CD14-positive monocyte (primary cell): ENCODE measurements around the gene LILRB3. TPM values are rescaled to one million over a fixed set of nuclear protein-coding genes. Genes with fewer than 3 reads are reported as not detected.
A peak's percentile ranks its signal among the peaks of the same experiment; 100 is the strongest.

Experiments
- DNase-seq, 3 donors: peaks; one replicate each; pipeline ENCODE4 v3.0.0-alpha.2; 2011 to 2022
- H2AFZ ChIP-seq: 2 replicates; pipeline ENCODE4 v1.6.0; 2012; ENCODE audit warnings: mild to moderate bottlenecking, low read depth, low read length, inconsistent platforms; ENCODE audit not compliant: insufficient read depth, poor library complexity, severe bottlenecking
- H3K27ac ChIP-seq, 2 donors: 1 replicate in 1 of 2; 2 replicates in 1 of 2; pipeline ENCODE4 v1.5.1; 2012 to 2013; ENCODE audit warnings: low read length in 2 of 2, control low read depth in 1 of 2, inconsistent platforms in 1 of 2, low read depth in 1 of 2, mild to moderate bottlenecking in 1 of 2
- H3K27me3 ChIP-seq, 2 donors: one replicate each; pipeline versions ENCODE4 v1.6.0 to v1.6.1; 2011 to 2013; ENCODE audit warnings: low read length in 2 of 2; ENCODE audit not compliant: control insufficient read depth in 2 of 2, insufficient read depth in 2 of 2
- H3K36me3 ChIP-seq, 2 donors: replicated peaks in 1 of 2; 1 replicate in 1 of 2; 2 replicates in 1 of 2; pipeline versions ENCODE4 v1.5.1 to v1.6.1; 2012 to 2013; ENCODE audit warnings: low read length in 2 of 2, control low read depth in 1 of 2, inconsistent platforms in 1 of 2, mild to moderate bottlenecking in 1 of 2; ENCODE audit not compliant: insufficient read depth in 2 of 2, control insufficient read depth in 1 of 2
- H3K4me1 ChIP-seq, 2 donors: 1 replicate in 1 of 2; 2 replicates in 1 of 2; pipeline versions ENCODE4 v1.5.1 to v1.6.1; 2012 to 2013; ENCODE audit warnings: low read length in 2 of 2, control low read depth in 1 of 2, inconsistent platforms in 1 of 2, mild to moderate bottlenecking in 1 of 2, moderate library complexity in 1 of 2; ENCODE audit not compliant: insufficient read depth in 2 of 2, control insufficient read depth in 1 of 2
- H3K4me2 ChIP-seq: replicated peaks from 2 replicates; pipeline ENCODE3; 2012; ENCODE audit warnings: low read length, moderate library complexity, mild to moderate bottlenecking; ENCODE audit not compliant: poor library complexity, severe bottlenecking; ENCODE audit errors: extremely low read depth
- H3K4me3 ChIP-seq, 3 experiments: fragments of 200-600 bp in 1 of 3; sonication (generic) in 1 of 3; replicated peaks in 1 of 3; 1 replicate in 2 of 3; 2 replicates in 1 of 3; pipeline ENCODE4 v1.5.1; 2011 to 2013; ENCODE audit warnings: low read length in 3 of 3, mild to moderate bottlenecking in 3 of 3, control low read depth in 2 of 3, low read depth in 2 of 3, inconsistent platforms in 1 of 3, moderate library complexity in 1 of 3
- H3K79me2 ChIP-seq: 2 replicates; pipeline ENCODE4 v1.6.0; 2012; ENCODE audit warnings: mild to moderate bottlenecking, control low read depth, inconsistent platforms, low read length, moderate library complexity; ENCODE audit not compliant: insufficient read depth
- H3K9ac ChIP-seq: 2 replicates; pipeline ENCODE4 v1.6.0; 2017; ENCODE audit warnings: low read length, mild to moderate bottlenecking; ENCODE audit not compliant: insufficient read depth, poor library complexity, severe bottlenecking
- H3K9me3 ChIP-seq, 2 donors: replicated peaks in 1 of 2; 1 replicate in 1 of 2; 2 replicates in 1 of 2; pipeline versions ENCODE4 v1.5.1 to v1.6.1; 2012 to 2013; ENCODE audit warnings: low read length in 2 of 2, control low read depth in 1 of 2; ENCODE audit not compliant: control insufficient read depth in 1 of 2, insufficient read depth in 1 of 2
- H4K20me1 ChIP-seq: 2 replicates; pipeline ENCODE4 v1.6.0; 2012; ENCODE audit warnings: mild to moderate bottlenecking, low read length, control low read depth, moderate library complexity; ENCODE audit not compliant: insufficient read depth
- H3K27ac Mint-ChIP-seq, 7 donors: one replicate each; pipeline ENCODE4 v1.8.0; 2020; ENCODE audit warnings: mild to moderate bottlenecking in 7 of 7, mixed read lengths in 7 of 7, moderate library complexity in 6 of 7, inconsistent platforms in 2 of 7
- H3K27me3 Mint-ChIP-seq, 3 donors: one replicate each; pipeline ENCODE4 v1.8.0; 2021 to 2022; ENCODE audit warnings: low read depth in 3 of 3, mild to moderate bottlenecking in 3 of 3, mixed read lengths in 3 of 3, moderate library complexity in 3 of 3, inconsistent platforms in 1 of 3
- H3K36me3 Mint-ChIP-seq, 2 donors: one replicate each; pipeline ENCODE4 v1.8.0; 2020; ENCODE audit warnings: mixed read lengths in 2 of 2, inconsistent platforms in 1 of 2, mild to moderate bottlenecking in 1 of 2
- H3K4me1 Mint-ChIP-seq: one replicate; pipeline ENCODE4 v1.8.0; 2020; ENCODE audit warnings: mild to moderate bottlenecking, mixed read lengths
- H3K4me3 Mint-ChIP-seq, 2 donors: one replicate each; pipeline ENCODE4 v1.8.0; 2020; ENCODE audit warnings: mild to moderate bottlenecking in 2 of 2, mixed read lengths in 2 of 2, moderate library complexity in 1 of 2
- H3K9me3 Mint-ChIP-seq, 7 donors: one replicate each; pipeline ENCODE4 v1.8.0; 2020 to 2022; ENCODE audit warnings: mixed read lengths in 7 of 7, mild to moderate bottlenecking in 6 of 7, moderate library complexity in 6 of 7, inconsistent platforms in 2 of 7
- WGBS: methylation state at CpG from one replicate; pipeline ENCODE4 v1.1.5; 2013; ENCODE audit warnings: missing lambda C conversion rate; ENCODE audit not compliant: insufficient coverage; 5-methylcytosine and 5-hydroxymethylcytosine counted together
- intact Hi-C, 2 donors: fragments of 100-400 bp; cut with micrococcal nuclease; formaldehyde crosslinking; loops; one replicate each; pipeline versions ENCODE4 v1.15.0 to v1.15.1; 2023
- polyA plus RNA-seq, 3 donors: library from polyadenylated mRNA; depleted of rRNA in 1 of 3; unstranded in 2 of 3; stranded (reverse) in 1 of 3; fragments of 300-500 nt in 2 of 3; fragments of >200 nt in 1 of 3; fragmentation: Illumina TruSeq in 2 of 3; gene quantifications; 1 replicate in 2 of 3; 2 replicates in 1 of 3; pipeline ENCODE4 v1.2.3, GENCODE V29; 2012 to 2021
- TF ChIP-seq, protein P1 (sequence below): fragments of 200-600 bp; IDR thresholded peaks from one replicate; pipeline ENCODE4 v1.8.0; 2022; ENCODE audit warnings: antibody characterized with exemption, mild to moderate bottlenecking

Gene LILRB3
- polyA plus RNA-seq, 3 donors: 62.9 to 455 (median 104) TPM

DNA sequence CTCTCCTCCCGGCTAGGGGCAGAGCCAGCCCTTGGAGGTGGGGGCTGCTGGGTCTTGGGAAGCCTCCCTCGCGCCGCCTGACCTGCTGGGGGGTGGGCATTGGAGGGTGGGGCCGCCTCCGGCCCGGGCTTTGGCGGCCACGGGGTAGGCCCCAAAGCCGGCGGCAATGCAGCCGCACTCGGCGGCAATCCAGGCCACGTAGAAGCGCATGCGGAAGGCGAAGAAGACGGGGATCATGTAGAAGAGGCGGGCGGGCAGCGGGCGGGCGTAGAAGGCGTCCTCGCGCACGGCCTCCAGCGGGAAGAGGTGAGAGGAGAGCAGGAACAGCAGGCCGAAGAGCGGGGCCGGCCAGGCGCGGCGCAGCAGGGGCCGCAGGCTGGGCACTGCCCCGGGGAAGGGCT lies 42.1 kb downstream of the LILRB3 start:
- H2AFZ ChIP-seq: no peak overlapping the region
- peaks cover 48% of the 10 kb centered on the region for H4K20me1 ChIP-seq
- no peak overlapping the region for H3K9ac ChIP-seq
- peaks cover 57 to 83% of the 10 kb centered on the region in 2 donors for H3K36me3 Mint-ChIP-seq
- H3K27ac Mint-ChIP-seq: peak overlapping the region in 2 of 7 donors; percentile 40 to 58
- intact Hi-C loops: no loop called here
- no peaks in the 10 kb centered on the region for H3K27me3 ChIP-seq
- TF ChIP-seq, protein P1, sequence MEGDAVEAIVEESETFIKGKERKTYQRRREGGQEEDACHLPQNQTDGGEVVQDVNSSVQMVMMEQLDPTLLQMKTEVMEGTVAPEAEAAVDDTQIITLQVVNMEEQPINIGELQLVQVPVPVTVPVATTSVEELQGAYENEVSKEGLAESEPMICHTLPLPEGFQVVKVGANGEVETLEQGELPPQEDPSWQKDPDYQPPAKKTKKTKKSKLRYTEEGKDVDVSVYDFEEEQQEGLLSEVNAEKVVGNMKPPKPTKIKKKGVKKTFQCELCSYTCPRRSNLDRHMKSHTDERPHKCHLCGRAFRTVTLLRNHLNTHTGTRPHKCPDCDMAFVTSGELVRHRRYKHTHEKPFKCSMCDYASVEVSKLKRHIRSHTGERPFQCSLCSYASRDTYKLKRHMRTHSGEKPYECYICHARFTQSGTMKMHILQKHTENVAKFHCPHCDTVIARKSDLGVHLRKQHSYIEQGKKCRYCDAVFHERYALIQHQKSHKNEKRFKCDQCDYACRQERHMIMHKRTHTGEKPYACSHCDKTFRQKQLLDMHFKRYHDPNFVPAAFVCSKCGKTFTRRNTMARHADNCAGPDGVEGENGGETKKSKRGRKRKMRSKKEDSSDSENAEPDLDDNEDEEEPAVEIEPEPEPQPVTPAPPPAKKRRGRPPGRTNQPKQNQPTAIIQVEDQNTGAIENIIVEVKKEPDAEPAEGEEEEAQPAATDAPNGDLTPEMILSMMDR: no peak
- H3K4me3 ChIP-seq: no peak overlapping the region
- H3K4me2 ChIP-seq: no peak overlapping the region
- peaks cover 0 to 2% (median 0%) of the 10 kb centered on the region in 7 donors for H3K9me3 Mint-ChIP-seq
- peaks cover 2% of the 10 kb centered on the region for H3K79me2 ChIP-seq
- DNase-seq: no peak
- peaks cover 56 to 69% of the 10 kb centered on the region in 2 donors for H3K36me3 ChIP-seq
- H3K4me3 Mint-ChIP-seq: no peak overlapping the region
- WGBS: 96% methylated on average over 34 of the region's 37 CpGs
- H3K4me1 ChIP-seq: no peaks in the 10 kb centered on the region
- no peaks in the 10 kb centered on the region for H3K27me3 Mint-ChIP-seq
- H3K9me3 ChIP-seq: no peaks in the 10 kb centered on the region
- H3K27ac ChIP-seq: no peak overlapping the region
- H3K4me1 Mint-ChIP-seq: no peaks in the 10 kb centered on the region

- Mint-ChIP-seq H3K36me3 (peaks cover 55 to 84% of the 10 kb centered on the region in 2 donors), H3K9me3 (peaks cover 0 to 2% (median 0%) of the 10 kb centered on the region in 7 donors), H3K27ac (peak overlapping the region in 3 of 7 donors; percentile 46 to 78 (median 49)), H3K27me3 (no peaks in the 10 kb centered on the region), H3K4me1 (peaks cover 2% of the 10 kb centered on the region), H3K4me3 (no peak overlapping the region)
- Histone ChIP-seq H2AFZ (no peak overlapping the region), H3K36me3 (peaks cover 52 to 63% of the 10 kb centered on the region in 2 donors), H3K79me2 (peaks cover 2% of the 10 kb centered on the region), H3K27me3 (no peaks in the 10 kb centered on the region), H3K9ac (no peak overlapping the region), H3K4me1 (no peaks in the 10 kb centered on the region), H3K27ac (no peak overlapping the region), H3K9me3 (no peaks in the 10 kb centered on the region), H3K4me2 (no peak overlapping the region), H4K20me1 (peaks cover 42% of the 10 kb centered on the region), H3K4me3 (no peak overlapping the region)
- TF ChIP-seq, protein P1: no peak
- intact Hi-C loops: no loop called here
- WGBS: 75% methylated on average over 10 of the region's 10 CpGs
- peak; percentile 30 to 34 (median 31) for DNase-seq
Measured at GRCh38 chr19:54179921-54180461, 42.8 kb downstream of the LILRB3 start.
